Stimulated activated CD4-positive, alpha-beta T cell treated with anti-CD3 and anti-CD28 coated beads, Interleukin-4, amount 100 ng/mL, for 24 hours (primary cell): Measurements from ENCODE around the gene FEN1.

ENCODE experiments used
- DNase-seq: peaks from one replicate; pipeline ENCODE4 v3.0.0-alpha.2; 2020

FEN1 gene

GRCh38 chr11:61757213-61757862 lies 35.4 kb upstream of the FEN1 start:
- DNase-seq = no peak

- no peak for DNase-seq
These were observed 31.8 kb upstream of the FEN1 start for GRCh38 chr11:61760946-61761345.

DNA sequence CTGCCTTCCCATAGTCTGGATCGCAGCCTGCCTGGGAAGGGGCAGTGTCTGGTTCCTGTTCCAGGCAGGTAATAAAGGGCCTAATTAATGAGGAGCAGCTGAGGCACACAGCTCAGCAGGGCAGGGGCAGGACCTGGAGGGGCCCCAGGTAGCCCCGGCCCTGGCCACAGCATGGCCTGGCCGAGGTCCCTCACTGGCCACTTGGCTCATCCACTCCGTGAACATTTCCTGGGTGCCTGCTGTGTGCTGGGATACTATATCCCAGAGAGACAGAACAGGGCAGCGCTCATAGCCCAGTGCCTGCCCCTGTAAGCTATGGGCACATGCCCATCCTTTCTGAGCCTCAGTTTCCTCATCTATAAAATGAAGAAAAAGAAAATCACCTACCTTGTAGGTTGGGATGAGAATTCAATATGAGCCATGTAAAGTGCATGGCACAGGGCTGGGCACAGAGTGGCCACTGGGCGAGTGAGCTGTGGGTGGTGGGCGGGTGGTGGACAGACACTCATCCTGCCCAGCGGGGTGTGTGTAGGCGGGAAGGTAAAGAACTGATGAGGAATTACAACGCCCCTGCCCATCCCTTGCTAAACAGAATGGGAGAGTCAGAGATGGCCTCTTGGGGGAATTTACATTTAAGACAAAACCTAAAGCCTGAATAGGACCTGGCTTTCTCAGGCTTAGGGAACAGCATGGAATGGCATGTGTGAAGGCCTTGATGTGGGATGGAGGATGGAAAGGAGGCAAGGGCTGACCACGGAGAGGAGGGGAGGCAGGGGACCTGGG lies 31.1 kb upstream of the FEN1 start:
- no peak for DNase-seq

DNA sequence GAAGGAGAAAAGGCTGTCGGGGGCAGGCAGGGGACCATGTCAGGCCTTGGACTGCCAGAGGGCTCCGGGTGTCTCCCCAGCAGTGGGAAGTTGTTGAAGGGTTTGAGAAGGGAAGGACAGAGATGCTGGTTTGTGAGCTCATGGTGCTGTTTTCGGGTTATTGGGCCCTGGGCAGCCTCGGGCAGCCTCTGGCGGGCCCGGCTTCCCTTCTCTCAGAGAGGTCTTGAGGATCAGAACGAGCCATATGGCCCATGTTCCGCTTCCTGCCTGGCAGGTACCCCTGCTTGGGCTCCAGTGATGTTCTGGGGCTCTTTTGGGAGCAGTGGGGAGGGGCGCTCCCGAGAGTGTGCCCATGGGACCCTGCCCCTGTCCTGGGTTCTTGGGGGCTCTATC lies 30.5 kb upstream of the FEN1 start:
- DNase-seq = no peak

GRCh38 chr11:61762798-61763197 lies 29.9 kb upstream of the FEN1 start:
- DNase-seq = no peak

DNA sequence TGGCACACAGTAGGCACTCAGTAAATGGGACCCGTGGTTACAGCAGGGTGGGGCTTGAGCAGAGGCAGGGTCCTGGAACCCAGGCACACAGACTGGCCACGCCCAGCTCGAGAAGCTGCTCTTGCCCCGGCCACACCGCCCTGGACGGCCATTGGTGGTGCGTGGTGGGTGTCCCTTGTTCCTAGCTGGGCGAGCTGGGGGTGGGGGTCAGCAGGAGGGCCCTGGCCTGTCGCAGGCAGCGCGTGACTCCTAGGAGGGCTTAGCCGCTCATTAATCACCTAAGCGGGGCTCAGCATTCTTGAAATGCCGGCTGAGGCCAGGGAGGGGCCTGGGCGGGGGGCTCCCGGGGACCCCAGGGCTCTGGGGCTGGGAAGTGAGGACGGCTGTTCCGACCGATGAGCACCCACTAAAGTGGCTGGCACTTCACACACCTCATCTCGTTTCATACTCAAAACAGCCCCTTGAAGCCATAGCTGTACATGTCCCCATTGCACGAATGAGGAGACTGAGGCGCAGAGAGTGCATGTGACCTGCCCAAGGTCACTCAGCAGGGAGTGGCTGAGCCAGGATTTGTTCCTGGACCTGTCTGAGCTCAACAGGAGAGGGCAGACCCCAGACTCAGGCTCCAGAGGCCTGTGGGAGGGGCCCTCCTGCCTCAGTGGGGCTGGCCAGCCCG lies 28.6 kb upstream of the FEN1 start:
- no peak for DNase-seq

DNA sequence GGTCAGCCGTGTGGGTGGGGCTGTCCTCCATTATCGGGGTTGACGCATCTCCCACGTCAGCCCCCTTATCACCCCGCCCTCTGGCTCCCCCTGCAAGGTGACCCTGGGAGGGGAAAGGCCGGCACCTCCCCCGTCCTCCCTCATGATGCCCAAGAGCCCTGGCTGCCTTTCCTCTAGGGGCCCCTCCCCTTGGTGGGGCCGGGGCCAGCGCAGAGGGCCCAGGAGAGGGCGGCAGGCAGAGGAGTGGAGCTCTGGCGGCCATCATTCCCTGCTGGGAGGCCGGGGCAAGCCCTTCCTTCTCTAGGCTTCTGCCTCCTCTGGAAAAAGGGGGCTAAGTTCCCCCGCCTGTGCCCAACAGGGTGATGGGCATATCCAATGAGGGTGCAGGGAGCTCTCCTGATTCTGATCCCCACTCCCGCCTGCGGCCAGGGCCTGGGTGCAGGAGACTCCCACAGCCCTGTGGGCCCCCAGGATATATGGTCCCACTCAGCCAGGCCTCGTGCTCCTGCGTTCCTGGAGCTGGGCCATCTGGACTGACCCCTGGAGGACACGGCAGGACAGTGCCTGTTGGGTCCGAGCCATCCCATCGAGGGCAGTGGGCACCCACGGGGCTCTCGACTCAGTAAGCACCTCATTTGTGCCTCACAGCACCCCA lies 28.0 kb upstream of the FEN1 start:
- DNase-seq = no peak

DNA sequence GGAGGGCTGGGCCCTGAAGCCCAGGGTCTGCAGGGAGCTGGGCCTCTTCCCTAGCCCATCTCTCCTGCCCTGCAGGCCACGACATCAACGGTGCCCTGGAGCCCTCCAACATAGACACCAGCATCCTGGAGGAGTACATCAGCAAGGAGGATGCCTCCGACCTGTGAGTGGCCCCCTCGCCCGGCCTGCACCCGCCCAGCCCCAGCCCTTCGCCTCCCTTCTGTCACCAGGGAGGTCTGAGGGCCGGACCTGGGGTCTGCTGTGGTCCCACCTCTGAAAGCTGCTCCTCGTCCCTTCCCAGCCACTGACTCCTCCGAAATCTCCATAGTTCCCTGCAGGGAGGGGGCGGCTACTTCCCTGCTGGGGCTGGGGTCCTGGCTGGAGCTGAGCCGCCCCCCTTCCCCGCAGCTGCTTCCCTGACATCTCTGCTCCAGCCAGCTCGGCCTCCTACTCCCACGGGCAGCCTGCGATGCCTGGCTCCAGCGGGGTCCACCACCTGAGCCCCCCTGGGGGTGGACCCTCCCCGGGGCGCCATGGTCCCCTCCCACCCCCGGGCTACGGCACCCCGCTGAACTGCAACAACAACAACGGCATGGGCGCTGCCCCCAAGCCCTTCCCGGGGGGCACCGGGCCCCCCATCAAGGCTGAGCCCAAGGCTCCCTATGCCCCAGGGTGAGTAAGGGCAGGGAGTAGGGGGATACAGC lies 27.0 kb upstream of the FEN1 start:
- no peak for DNase-seq

GRCh38 chr11:61766353-61766841 lies 26.3 kb upstream of the FEN1 start:
- DNase-seq = no peak

DNA sequence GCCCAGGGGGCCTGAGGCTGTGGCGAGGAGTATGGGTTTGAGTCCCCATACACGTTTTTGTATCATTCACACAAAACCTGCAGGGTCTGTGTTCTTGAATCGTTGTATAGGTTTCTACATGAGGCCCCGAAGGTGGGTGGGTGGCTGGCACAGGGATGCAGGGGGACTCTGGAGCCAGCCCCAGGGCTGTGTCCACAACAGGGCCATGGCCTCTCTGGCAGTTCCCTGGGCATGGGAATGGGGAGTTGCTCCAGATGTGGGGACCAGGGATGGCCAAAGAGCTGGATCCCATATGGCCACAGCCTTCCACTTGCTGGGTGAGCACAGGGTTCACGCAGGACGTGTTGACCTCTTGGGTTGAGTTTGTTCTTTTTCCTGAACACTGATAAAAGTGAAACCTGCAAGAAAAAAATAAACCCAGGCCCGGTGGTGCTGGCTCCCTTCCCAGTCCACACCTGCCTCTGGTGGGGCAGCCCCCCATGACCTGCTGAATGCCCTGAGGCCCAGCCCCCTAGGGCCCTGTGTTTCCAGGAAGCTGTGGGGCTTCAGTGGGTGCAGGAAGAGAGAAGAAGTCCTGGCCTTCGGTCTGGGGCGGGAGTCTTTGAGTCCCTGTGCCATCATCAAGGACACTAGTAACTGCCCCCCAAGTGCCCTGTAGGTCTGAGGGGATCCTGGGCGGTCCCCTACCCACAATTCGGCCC lies 24.2 kb upstream of the FEN1 start:
- DNase-seq = no peak

- DNase-seq = no peak
These were observed 23.4 kb upstream of the FEN1 start for GRCh38 chr11:61769169-61769920.

DNA sequence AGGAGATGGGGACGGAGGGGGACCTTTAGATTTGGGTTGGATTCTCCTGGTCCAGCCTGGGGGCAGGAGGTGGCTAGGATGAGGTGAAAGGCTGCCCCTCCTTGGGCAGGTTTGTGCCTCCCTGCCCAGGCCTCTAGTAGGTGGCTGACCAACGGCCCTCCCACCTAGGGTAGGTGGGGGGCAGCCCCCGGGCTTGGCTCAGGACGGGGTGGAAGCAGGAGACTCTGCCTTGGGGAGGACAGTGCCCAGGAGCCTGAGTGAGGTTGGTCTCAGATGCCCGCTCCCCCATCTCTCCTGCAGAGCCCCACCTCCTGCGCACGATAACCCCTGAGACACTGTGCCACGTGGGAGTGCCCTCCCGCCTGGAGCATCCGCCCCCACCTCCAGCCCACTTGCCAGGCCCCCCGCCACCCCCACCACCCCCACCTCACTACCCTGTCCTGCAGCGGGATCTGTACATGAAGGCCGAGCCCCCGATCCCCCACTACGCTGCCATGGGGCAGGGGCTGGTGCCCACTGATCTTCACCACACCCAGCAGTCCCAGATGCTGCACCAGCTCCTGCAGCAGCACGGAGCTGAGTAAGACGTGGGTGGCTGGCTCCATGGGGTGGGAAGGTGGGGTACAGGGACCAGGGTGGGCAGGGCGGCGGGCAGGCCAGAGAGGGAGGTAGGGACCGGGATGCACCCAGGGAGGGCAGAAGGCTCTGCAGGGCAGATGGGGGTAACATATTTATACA lies 22.6 kb upstream of the FEN1 start:
- no peak for DNase-seq

- DNase-seq = no peak
These were observed 21.4 kb upstream of the FEN1 start for GRCh38 chr11:61771195-61771894.

DNA sequence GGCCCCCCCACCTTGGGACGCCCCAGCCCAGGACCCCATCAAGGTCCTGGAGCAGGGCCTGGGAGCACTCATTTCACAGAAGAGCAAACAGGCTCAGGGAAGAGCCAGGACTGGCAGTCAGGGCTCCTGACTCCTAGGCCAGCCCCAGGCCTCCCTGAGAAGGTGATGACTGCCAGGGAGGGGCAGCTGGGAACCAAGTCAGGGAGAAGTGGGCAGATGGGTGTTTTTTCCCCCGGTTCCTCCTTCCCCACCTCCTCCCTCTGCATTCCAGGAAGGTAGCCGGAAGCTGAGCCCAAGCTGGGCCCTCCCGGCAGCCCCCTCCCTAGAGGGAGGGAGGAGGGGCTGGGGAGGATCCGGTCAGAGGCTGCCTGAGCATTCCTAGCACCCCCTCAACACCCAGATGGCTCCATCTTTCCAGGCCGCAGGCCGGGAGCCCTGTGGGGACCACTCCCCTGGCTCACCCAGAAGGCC lies 20.7 kb upstream of the FEN1 start:
- DNase-seq = no peak

- no peak for DNase-seq
These were observed 19.4 kb upstream of the FEN1 start for GRCh38 chr11:61773356-61773755.

DNA sequence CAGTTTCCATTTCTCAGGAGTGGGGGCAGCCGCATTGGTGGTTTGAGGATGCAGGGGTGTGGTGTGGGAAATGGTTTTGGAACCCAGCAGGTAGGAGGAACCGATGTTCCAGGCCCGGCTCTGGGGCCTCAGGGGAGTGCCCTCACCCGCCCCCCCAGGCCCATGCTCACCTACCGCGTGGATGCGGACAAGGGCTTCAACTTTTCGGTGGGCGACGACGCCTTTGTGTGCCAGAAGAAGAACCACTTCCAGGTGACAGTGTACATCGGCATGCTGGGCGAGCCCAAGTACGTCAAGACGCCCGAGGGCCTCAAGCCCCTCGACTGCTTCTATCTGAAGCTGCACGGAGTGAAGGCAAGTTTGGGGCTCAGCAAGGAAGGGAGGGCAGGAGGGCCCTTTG lies 18.9 kb upstream of the FEN1 start:
- DNase-seq = no peak

GRCh38 chr11:61774411-61774810 lies 18.3 kb upstream of the FEN1 start:
- no peak for DNase-seq

DNA sequence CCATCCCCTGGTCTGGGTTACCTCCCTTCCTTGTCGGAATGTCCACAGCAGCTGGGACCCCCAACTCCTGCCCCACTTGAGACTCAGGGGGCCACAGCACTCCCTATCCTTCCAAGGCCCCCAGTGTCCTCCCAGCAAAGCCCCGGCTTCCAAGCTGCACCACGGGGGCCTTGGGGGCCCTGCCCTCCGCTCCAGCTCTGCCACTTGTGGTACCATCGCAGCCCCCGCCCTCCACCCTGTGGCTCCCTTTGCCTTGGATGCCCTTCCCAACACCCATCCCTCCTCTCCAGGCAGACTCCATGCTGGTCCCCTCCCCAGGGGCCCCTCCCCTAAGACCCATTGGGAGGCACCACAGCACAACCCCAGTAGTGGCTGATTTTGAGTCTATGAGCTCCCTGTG lies 17.6 kb upstream of the FEN1 start:
- no peak for DNase-seq

DNA sequence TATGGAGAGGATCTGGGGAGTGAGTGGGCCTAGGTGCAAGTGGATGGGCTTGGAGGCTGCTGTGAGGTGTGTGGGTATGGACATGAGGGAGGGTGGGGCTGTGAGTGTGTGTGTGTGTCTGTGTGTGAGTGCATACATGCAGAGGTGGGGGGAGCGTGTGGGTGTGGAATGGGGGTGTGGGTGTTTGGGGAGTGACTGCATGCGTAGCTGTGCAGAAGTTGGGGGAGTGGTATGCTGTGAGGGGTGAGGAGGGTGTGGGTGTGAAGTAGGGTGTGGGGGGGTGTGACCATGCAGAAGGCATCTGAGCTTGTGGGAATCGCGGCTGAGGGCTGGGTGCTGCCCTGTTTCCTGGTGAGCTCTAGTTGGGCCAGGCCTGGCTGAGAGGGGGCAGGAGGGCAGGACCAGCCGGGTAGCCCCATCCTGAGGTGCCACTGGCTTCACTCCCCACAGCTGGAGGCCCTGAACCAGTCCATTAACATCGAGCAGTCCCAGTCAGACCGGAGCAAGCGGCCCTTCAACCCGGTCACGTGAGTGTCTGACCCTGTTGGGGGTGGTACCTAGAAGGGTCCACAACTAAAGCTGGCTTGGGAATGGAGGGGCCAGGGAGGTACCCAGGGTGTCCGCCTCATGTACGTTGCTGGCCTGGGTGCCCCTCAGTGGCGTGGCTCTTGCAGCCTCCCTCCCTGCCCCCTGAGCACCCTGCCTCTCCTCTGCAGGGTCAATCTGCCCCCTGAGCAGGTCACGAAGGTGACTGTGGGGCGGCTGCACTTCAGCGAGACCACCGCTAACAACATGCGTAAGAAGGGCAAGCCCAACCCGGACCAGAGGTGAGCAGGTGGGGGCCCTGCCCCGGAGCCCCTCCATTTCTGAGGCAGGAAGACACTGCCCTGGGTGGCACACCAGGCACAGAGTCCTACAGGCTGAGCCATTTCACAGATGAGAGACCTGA lies 16.8 kb upstream of the FEN1 start:
- no peak for DNase-seq
